B cell (primary cell): ENCODE results near the gene EIF4E2. TPM values are rescaled to one million over a fixed set of nuclear protein-coding genes. Genes with fewer than 3 reads are reported as not detected.

Experiments used
- ATAC-seq: fragments of 200-7000 bp; cut with Tn5 transposase; one replicate; pipeline ENCODE4 v1.10.0; 2021; ENCODE audit warnings: low read depth, mild to moderate bottlenecking, moderate number of reproducible peaks, moderate library complexity
- CTCF ChIA-PET: fragments of 350-600 bp; sonication (Branson Sonifier 250); formaldehyde crosslinking; loops from one replicate; lab custom pipeline; 2021; ENCODE audit warnings: antibody characterized with exemption, inconsistent platforms; lab: Charles Lee
- POLR2A ChIA-PET: fragments of 350-600 bp; sonication (Branson Sonifier 250); formaldehyde crosslinking; loops from one replicate; lab custom pipeline; 2021; ENCODE audit warnings: antibody characterized with exemption; lab: Charles Lee
- DNase-seq: peaks from one replicate; pipeline ENCODE4 v3.0.0; 2013
- H2AFZ ChIP-seq: 2 replicates; pipeline ENCODE4 v1.6.1; 2012; ENCODE audit warnings: mild to moderate bottlenecking, low read depth, low read length; ENCODE audit not compliant: insufficient read depth, poor library complexity, severe bottlenecking
- H3K27ac ChIP-seq, 2 donors: 1 replicate in 1 of 2; 2 replicates in 1 of 2; pipeline ENCODE4 v1.5.1; 2012 to 2013; ENCODE audit warnings: low read length in 2 of 2, mild to moderate bottlenecking in 2 of 2, moderate library complexity in 1 of 2
- H3K27me3 ChIP-seq, 4 experiments: fragments of 200-600 bp in 1 of 4; sonication (generic) in 1 of 4; replicated peaks in 1 of 4; 1 replicate in 2 of 4; 2 replicates in 2 of 4; pipeline versions ENCODE4 v1.6.1 to v1.7.0; 2013 to 2016; ENCODE audit warnings: low read length in 3 of 4, mild to moderate bottlenecking in 2 of 4, mixed read lengths in 1 of 4, moderate library complexity in 1 of 4; ENCODE audit not compliant: insufficient read depth in 4 of 4, control insufficient read depth in 3 of 4; ENCODE audit errors: control extremely low read depth in 1 of 4
- H3K36me3 ChIP-seq, 2 experiments: replicated peaks in 1 of 2; 1 replicate in 1 of 2; 2 replicates in 1 of 2; pipeline versions ENCODE4 v1.6.1 to v1.7.1; 2013; ENCODE audit warnings: low read length in 1 of 2; ENCODE audit not compliant: insufficient read depth in 2 of 2, control insufficient read depth in 1 of 2; ENCODE audit errors: control extremely low read depth in 1 of 2, extremely low read depth in 1 of 2
- H3K4me1 ChIP-seq, 2 donors: fragments of 200-600 bp in 1 of 2; sonication (generic) in 1 of 2; 1 replicate in 1 of 2; 2 replicates in 1 of 2; pipeline versions ENCODE4 v1.5.1 to v1.6.1; 2013 to 2017; ENCODE audit warnings: low read length in 2 of 2; ENCODE audit not compliant: control insufficient read depth in 2 of 2, insufficient read depth in 2 of 2
- H3K4me2 ChIP-seq: replicated peaks from 2 replicates; pipeline ENCODE3; 2012; ENCODE audit warnings: mild to moderate bottlenecking, low read depth, low read length; ENCODE audit not compliant: poor library complexity, severe bottlenecking
- H3K4me3 ChIP-seq, 5 experiments: fragments of 200-600 bp in 1 of 5; sonication (generic) in 1 of 5; 1 replicate in 3 of 5; 2 replicates in 2 of 5; pipeline versions ENCODE4 v1.5.1 to v1.7.0; 2011 to 2016; ENCODE audit warnings: low read length in 4 of 5, mild to moderate bottlenecking in 4 of 5, low read depth in 2 of 5, control low read depth in 1 of 5, moderate library complexity in 1 of 5; ENCODE audit not compliant: insufficient read depth in 1 of 5; ENCODE audit errors: control extremely low read depth in 1 of 5, extremely low read depth in 1 of 5
- H3K79me2 ChIP-seq: fragments of 200-600 bp; sonication (generic); one replicate; pipeline ENCODE4 v1.6.0; 2016; ENCODE audit warnings: low read length; ENCODE audit not compliant: control insufficient read depth, insufficient read depth
- H3K9ac ChIP-seq: fragments of 200-600 bp; sonication (generic); 2 replicates; pipeline ENCODE4 v1.6.1; 2017; ENCODE audit warnings: mild to moderate bottlenecking, low read length, moderate library complexity
- H3K9me3 ChIP-seq, 3 donors: one replicate each; pipeline versions ENCODE4 v1.6.1 to v1.7.1; 2013; ENCODE audit warnings: low read length in 2 of 3; ENCODE audit not compliant: control insufficient read depth in 2 of 3, insufficient read depth in 1 of 3; ENCODE audit errors: control extremely low read depth in 1 of 3
- H4K20me1 ChIP-seq: 2 replicates; pipeline ENCODE4 v1.6.0; 2012; ENCODE audit warnings: mild to moderate bottlenecking, low read length; ENCODE audit not compliant: insufficient read depth, control insufficient read depth, poor library complexity, severe bottlenecking
- H3K27ac Mint-ChIP-seq: one replicate; pipeline ENCODE4 v1.8.0; 2021; ENCODE audit warnings: mixed read lengths
- H3K27me3 Mint-ChIP-seq: one replicate; pipeline ENCODE4 v1.8.0; 2021; ENCODE audit warnings: mixed read lengths
- H3K4me1 Mint-ChIP-seq: one replicate; pipeline ENCODE4 v1.8.0; 2021; ENCODE audit warnings: mixed read lengths
- H3K4me3 Mint-ChIP-seq: one replicate; pipeline ENCODE4 v1.8.0; 2021; ENCODE audit warnings: mixed read lengths
- H3K9me3 Mint-ChIP-seq: one replicate; pipeline ENCODE4 v1.8.0; 2022; ENCODE audit warnings: mixed read lengths; ENCODE audit not compliant: insufficient read depth
- CTCF ChIP-seq: fragments of 200-600 bp; IDR thresholded peaks from one replicate; pipeline ENCODE4 v1.8.0; 2022; ENCODE audit warnings: antibody characterized with exemption, mild to moderate bottlenecking
- EZH2 ChIP-seq: IDR thresholded peaks from 2 replicates; pipeline ENCODE4 v1.6.1; 2012; ENCODE audit warnings: borderline replicate concordance, low read depth, mild to moderate bottlenecking, moderate library complexity, low read length; ENCODE audit not compliant: insufficient read depth, poor library complexity, severe bottlenecking
- WGBS: methylation state at CpG from one replicate; pipeline ENCODE4 v1.1.5; 2013; ENCODE audit warnings: missing lambda C conversion rate; ENCODE audit not compliant: insufficient coverage; 5-methylcytosine and 5-hydroxymethylcytosine counted together
- intact Hi-C: fragments of 100-400 bp; cut with micrococcal nuclease; formaldehyde crosslinking; loops from one replicate; pipeline ENCODE4 v1.10.0; 2022
- polyA plus RNA-seq: library from polyadenylated mRNA; depleted of rRNA; stranded (reverse); fragments of >200 nt; gene quantifications from 2 replicates; pipeline ENCODE4 v1.2.3, GENCODE V29; 2012
- total RNA-seq, 2 donors: library from RNA; stranded (reverse); fragments of 120-200 nt in 1 of 2; gene quantifications; 1 replicate in 1 of 2; 2 replicates in 1 of 2; pipeline versions ENCODE4 v1.2.3 to v1.2.4, GENCODE V29; 2013 to 2022

EIF4E2 gene
- total and polyA plus RNA-seq, 2 donors (not counting 1 experiment from before 2014, with no cell fraction given), result 17.9 to 67.0 TPM

GRCh38 chr2:232551776-232552175 is 1.3 kb downstream of the EIF4E2 start:
- ATAC-seq (no peak), DNase-seq (no peak)
- Histone ChIP-seq H3K4me3 (peak overlapping the region in 4 of 5 experiments; percentile 78 to 92 (median 88)), H3K9ac (peak overlapping the region; percentile 88), H3K27me3 (no peaks in the 10 kb centered on the region), H3K9me3 (no peaks in the 10 kb centered on the region), H2AFZ (peak overlapping the region; percentile 88), H3K36me3 (peaks cover 3 to 31% of the 10 kb centered on the region in 2 experiments), H3K4me2 (peak overlapping the region; percentile 83), H3K4me1 (peaks cover 14 to 38% of the 10 kb centered on the region in 2 donors), H3K79me2 (peaks cover 72% of the 10 kb centered on the region), H4K20me1 (peaks cover 30% of the 10 kb centered on the region), H3K27ac (peak overlapping the region in 1 of 2 donors; percentile 96)
- Mint-ChIP-seq H3K27ac (peak overlapping the region; percentile 96), H3K9me3 (no peaks in the 10 kb centered on the region), H3K4me1 (peaks cover 69% of the 10 kb centered on the region), H3K27me3 (no peaks in the 10 kb centered on the region), H3K4me3 (peak overlapping the region; percentile 95)
- WGBS, result 98% methylated on average over 4 of the region's 4 CpGs
- intact Hi-C loops, result loop anchor here (2.0 to 10.0 kb wide), 3 partner anchors 145 to 1497 kb away; partner anchors contain the start of genes GIGYF2, PDE6D and PSMD1
- ChIA-PET POLR2A (no interaction called here), CTCF (no interaction called here)
- no peak for TF ChIP-seq EZH2
- no peak for TF ChIP-seq CTCF

GRCh38 chr2:232556426-232556825 is 5.9 kb downstream of the EIF4E2 start:
- WGBS, result 100% methylated on average over 3 of the region's 3 CpGs
- H3K9me3 Mint-ChIP-seq, result no peaks in the 10 kb centered on the region
- no peak overlapping the region for H3K4me3 Mint-ChIP-seq
- ATAC-seq, result no peak
- peaks cover 6 to 20% of the 10 kb centered on the region in 2 donors for H3K4me1 ChIP-seq
- DNase-seq, result no peak
- H3K9me3 ChIP-seq, result no peaks in the 10 kb centered on the region
- peaks cover 41% of the 10 kb centered on the region for H3K4me1 Mint-ChIP-seq
- peaks cover 34% of the 10 kb centered on the region for H3K79me2 ChIP-seq
- peaks cover 7 to 55% of the 10 kb centered on the region in 2 experiments for H3K36me3 ChIP-seq
- ChIA-PET CTCF (no interaction called here), POLR2A (no interaction called here)
- no peak overlapping the region for H3K27ac Mint-ChIP-seq
- H3K27ac ChIP-seq, result no peak overlapping the region
- H3K27me3 ChIP-seq, result no peaks in the 10 kb centered on the region
- intact Hi-C loops, result loop anchor here (10.0 kb wide), 1 partner anchor 1502 kb away; the partner anchor contains the start of gene PSMD1
- H3K4me2 ChIP-seq, result no peak overlapping the region
- no peak for TF ChIP-seq CTCF
- TF ChIP-seq EZH2, result no peak
- H3K4me3 ChIP-seq, result no peak overlapping the region
- H2AFZ ChIP-seq, result no peak overlapping the region
- H3K9ac ChIP-seq, result no peak overlapping the region
- H3K27me3 Mint-ChIP-seq, result no peaks in the 10 kb centered on the region
- peaks cover 28% of the 10 kb centered on the region for H4K20me1 ChIP-seq
